Neutrophil (primary cell): Measurements from ENCODE around the gene ALDH1B1.

Experiments
- H3K27ac ChIP-seq: fragments of 200-600 bp; sonication (generic); 2 replicates; pipeline ENCODE4 v1.5.1; 2016; ENCODE audit warnings: mild to moderate bottlenecking, moderate library complexity
- H3K27me3 ChIP-seq: fragments of 200-600 bp; sonication (generic); 2 replicates; pipeline ENCODE4 v1.6.0; 2016; ENCODE audit warnings: mild to moderate bottlenecking
- H3K36me3 ChIP-seq: fragments of 200-600 bp; sonication (generic); 2 replicates; pipeline ENCODE4 v1.5.1; 2017
- H3K4me1 ChIP-seq, 2 experiments: fragments of 200-600 bp in 1 of 2; sonication (generic) in 1 of 2; 1 replicate in 1 of 2; 2 replicates in 1 of 2; pipeline versions ENCODE4 v1.5.1 to v1.6.1; 2013 to 2016; ENCODE audit warnings: low read depth in 1 of 2, low read length in 1 of 2, mild to moderate bottlenecking in 1 of 2, moderate library complexity in 1 of 2; ENCODE audit not compliant: control insufficient read depth in 1 of 2, insufficient read depth in 1 of 2
- H3K4me3 ChIP-seq, 2 experiments: fragments of 200-600 bp in 1 of 2; sonication (generic) in 1 of 2; 1 replicate in 1 of 2; 2 replicates in 1 of 2; pipeline ENCODE4 v1.5.1; 2013 to 2016; ENCODE audit warnings: low read depth in 1 of 2, low read length in 1 of 2, mild to moderate bottlenecking in 1 of 2, moderate library complexity in 1 of 2
- H3K9me3 ChIP-seq: fragments of 200-600 bp; sonication (generic); 2 replicates; pipeline ENCODE4 v1.5.1; 2016
- TF ChIP-seq, protein P1 (sequence below): fragments of 200-600 bp; sonication (generic); IDR thresholded peaks from 2 replicates; pipeline ENCODE4 v1.5.1; 2016; ENCODE audit warnings: antibody characterized with exemption

The ALDH1B1 gene

DNA sequence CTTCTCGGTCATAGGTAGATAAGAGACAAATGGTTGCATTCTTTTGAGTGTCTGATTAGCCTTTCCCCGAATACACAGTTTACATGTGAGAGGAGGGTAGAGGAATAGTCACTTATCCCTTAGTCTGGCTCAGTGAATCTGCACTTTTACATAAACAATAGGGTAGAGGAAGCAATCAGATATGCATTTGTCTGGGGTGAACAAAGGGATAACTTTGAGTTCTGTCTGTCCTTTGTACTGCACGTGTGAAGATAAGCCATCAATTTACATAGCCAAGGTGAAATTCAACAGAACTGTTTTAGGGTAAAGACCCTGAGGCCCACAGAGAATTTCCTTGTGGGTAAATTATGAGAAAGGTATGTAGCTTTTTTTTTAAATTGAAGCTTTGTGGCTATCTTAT is 41.9 kb downstream of the ALDH1B1 start:
- Histone ChIP-seq H3K27me3 (peaks cover 26% of the 10 kb centered on the region), H3K9me3 (no peaks in the 10 kb centered on the region), H3K4me1 (peaks cover 0 to 6% of the 10 kb centered on the region in 2 experiments), H3K27ac (no peak overlapping the region), H3K36me3 (no peaks in the 10 kb centered on the region), H3K4me3 (no peak overlapping the region)
- TF ChIP-seq, protein P1, sequence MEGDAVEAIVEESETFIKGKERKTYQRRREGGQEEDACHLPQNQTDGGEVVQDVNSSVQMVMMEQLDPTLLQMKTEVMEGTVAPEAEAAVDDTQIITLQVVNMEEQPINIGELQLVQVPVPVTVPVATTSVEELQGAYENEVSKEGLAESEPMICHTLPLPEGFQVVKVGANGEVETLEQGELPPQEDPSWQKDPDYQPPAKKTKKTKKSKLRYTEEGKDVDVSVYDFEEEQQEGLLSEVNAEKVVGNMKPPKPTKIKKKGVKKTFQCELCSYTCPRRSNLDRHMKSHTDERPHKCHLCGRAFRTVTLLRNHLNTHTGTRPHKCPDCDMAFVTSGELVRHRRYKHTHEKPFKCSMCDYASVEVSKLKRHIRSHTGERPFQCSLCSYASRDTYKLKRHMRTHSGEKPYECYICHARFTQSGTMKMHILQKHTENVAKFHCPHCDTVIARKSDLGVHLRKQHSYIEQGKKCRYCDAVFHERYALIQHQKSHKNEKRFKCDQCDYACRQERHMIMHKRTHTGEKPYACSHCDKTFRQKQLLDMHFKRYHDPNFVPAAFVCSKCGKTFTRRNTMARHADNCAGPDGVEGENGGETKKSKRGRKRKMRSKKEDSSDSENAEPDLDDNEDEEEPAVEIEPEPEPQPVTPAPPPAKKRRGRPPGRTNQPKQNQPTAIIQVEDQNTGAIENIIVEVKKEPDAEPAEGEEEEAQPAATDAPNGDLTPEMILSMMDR = no peak

DNA sequence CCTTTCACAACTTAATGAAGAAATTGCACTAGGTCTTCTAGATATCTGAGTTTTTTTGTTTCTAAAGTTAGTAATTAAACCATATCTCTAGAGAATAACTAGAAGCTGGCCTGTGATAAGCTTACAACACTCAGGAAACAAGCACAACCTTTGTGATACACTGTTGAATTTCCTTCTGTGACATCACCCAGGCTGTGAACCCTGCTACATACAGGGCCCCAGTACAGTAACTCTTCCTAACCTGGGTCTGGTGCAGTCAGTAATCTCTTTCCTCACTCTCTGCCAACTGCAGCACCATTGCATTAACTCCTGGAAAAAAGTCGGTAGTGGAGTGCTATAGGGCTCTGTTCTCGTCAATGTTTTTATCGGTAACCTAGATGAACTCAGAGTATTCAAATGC is 42.4 kb downstream of the ALDH1B1 start:
- peaks cover 0 to 6% of the 10 kb centered on the region in 2 experiments for H3K4me1 ChIP-seq
- peaks cover 21% of the 10 kb centered on the region for H3K27me3 ChIP-seq
- no peaks in the 10 kb centered on the region for H3K9me3 ChIP-seq
- no peaks in the 10 kb centered on the region for H3K36me3 ChIP-seq
- TF ChIP-seq, protein P1 = no peak
- H3K27ac ChIP-seq = no peak overlapping the region
- no peak overlapping the region for H3K4me3 ChIP-seq

DNA sequence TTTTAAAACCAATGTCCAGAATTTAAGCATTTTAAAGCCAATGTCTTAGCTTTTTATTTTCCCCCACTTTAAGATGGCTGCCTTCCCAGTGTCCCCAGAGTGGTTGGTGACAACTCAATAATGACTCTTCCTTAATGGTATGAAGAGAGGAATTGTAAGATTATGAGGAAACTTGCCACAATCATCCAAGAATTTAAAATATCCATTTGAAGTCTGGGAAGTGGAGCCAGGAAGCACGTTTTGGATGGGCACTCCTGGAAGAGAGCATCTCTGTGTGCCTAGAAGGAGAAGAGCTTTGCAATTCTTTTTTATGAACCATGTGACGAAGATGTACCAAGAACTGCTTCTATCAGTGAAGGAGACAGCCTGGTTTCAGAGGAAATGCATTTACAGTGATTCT is 43.0 kb downstream of the ALDH1B1 start:
- TF ChIP-seq, protein P1 = no peak
- peaks cover 0 to 6% of the 10 kb centered on the region in 2 experiments for H3K4me1 ChIP-seq
- H3K36me3 ChIP-seq = no peaks in the 10 kb centered on the region
- no peak overlapping the region for H3K27ac ChIP-seq
- no peak overlapping the region for H3K4me3 ChIP-seq
- H3K9me3 ChIP-seq = no peaks in the 10 kb centered on the region
- H3K27me3 ChIP-seq = peaks cover 18% of the 10 kb centered on the region

DNA sequence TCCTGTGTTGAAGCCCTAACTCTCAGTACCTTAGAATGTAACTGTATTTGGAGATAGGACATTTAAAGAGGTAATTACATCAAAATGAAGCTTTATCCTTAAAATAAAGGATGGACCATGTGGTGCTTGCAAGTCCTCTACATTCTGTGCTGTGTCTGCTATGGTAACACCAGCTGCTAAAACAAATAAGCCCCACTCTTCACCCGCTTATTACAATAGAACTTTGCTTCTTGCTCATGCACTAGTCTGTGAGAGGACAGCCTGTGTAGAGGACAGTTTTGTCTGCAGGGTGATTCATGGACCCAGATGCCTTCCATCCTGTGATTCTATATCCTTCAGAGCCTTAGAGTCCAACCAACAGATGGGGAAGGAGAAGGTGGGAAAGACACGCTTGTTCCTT is 44.2 kb downstream of the ALDH1B1 start:
- H3K27ac ChIP-seq = no peak overlapping the region
- no peaks in the 10 kb centered on the region for H3K36me3 ChIP-seq
- peaks cover 0 to 6% of the 10 kb centered on the region in 2 experiments for H3K4me1 ChIP-seq
- no peaks in the 10 kb centered on the region for H3K9me3 ChIP-seq
- TF ChIP-seq, protein P1 = no peak
- H3K4me3 ChIP-seq = no peak overlapping the region
- peaks cover 10% of the 10 kb centered on the region for H3K27me3 ChIP-seq

DNA sequence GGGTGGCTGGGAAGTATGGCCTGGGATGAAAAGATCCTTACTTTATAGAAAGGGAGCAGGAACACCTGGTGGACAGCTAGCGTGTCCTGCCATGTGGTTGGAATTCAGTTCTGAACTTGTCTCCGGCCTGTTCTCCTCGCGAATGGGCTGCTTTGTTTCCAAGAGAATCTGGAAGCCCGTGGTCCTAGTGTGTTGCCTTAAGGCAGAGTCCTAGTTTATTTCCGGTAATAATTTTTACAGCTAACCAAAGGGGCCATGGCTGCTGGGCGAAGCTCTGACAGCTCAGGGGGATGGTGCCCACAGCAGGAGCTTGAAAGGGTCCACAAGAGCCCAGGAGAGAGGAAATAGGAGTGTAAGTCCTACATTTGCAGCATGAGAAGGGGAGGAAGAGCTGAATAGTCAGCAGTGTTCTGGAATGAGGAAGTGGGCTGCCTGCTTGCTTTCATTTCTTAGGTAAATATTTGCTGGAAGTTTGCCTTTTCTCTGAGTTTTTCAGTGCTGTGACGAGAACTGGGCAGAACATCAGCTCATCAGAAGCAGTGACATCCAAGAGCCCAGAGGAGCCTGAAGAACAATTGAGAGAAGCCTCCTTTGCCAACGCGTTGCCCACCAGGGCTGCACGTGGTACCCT is 44.8 kb downstream of the ALDH1B1 start:
- TF ChIP-seq, protein P1 = no peak
- H3K27me3 ChIP-seq = peaks cover 5% of the 10 kb centered on the region
- H3K27ac ChIP-seq = no peak overlapping the region
- H3K4me1 ChIP-seq = peaks cover 0 to 6% of the 10 kb centered on the region in 2 experiments
- H3K4me3 ChIP-seq = no peak overlapping the region
- no peaks in the 10 kb centered on the region for H3K36me3 ChIP-seq
- no peaks in the 10 kb centered on the region for H3K9me3 ChIP-seq
